PC-3 (cell line): ENCODE data around the gene KRT3. TPM values are rescaled to one million over a fixed set of nuclear protein-coding genes. Genes with fewer than 3 reads are reported as not detected.
A peak's percentile ranks its signal among the peaks of the same experiment; 100 is the strongest.

ENCODE experiments used
- ATAC-seq: fragments of 200-7000 bp; cut with Tn5 transposase; 2 replicates; pipeline ENCODE4 v1.9.1; 2020; ENCODE audit warnings: mild to moderate bottlenecking, moderate library complexity
- BruUV-seq: library from RNA; stranded (reverse); fragments of 400-500 nt; replicated peaks from 2 replicates; lab custom pipeline; 2021; lab: Mats Ljungman, UMichigan
- CTCF ChIA-PET: fragments of 300-600 bp; sonication (Branson Sonifier 250); formaldehyde crosslinking; loops from one replicate; lab custom pipeline; 2022; ENCODE audit warnings: antibody characterized with exemption; lab: Charles Lee
- POLR2A ChIA-PET: fragments of 300-600 bp; sonication (Branson Sonifier 250); formaldehyde crosslinking; loops from one replicate; lab custom pipeline; 2022; ENCODE audit warnings: antibody characterized with exemption; ENCODE audit not compliant: unreplicated experiment; lab: Charles Lee
- DNase-seq: peaks from one replicate; pipeline ENCODE4 v3.0.0-alpha.2; 2015
- H2AFZ ChIP-seq: fragments of 300-600 bp; sonication (generic); 2 replicates; pipeline ENCODE4 v1.6.0; 2016; ENCODE audit warnings: antibody characterized with exemption, low read length
- H3F3A ChIP-seq: fragments of 300-600 bp; sonication (generic); one replicate; pipeline ENCODE4 v1.6.0; 2017; ENCODE audit warnings: antibody characterized with exemption, low read length, control low read depth, mild to moderate bottlenecking; ENCODE audit not compliant: unreplicated experiment
- H3K27ac ChIP-seq: fragments of 300-600 bp; sonication (generic); 2 replicates; pipeline ENCODE4 v1.5.1; 2016; ENCODE audit warnings: mild to moderate bottlenecking, low read length
- H3K27me3 ChIP-seq: fragments of 300-600 bp; sonication (generic); 2 replicates; pipeline ENCODE4 v1.6.1; 2016; ENCODE audit warnings: low read length, mixed read lengths
- H3K36me3 ChIP-seq: fragments of 300-600 bp; sonication (generic); 2 replicates; pipeline ENCODE4 v1.6.1; 2016; ENCODE audit warnings: low read depth, mixed run types, low read length, mixed read lengths
- H3K4me1 ChIP-seq: fragments of 300-600 bp; sonication (generic); 2 replicates; pipeline ENCODE4 v1.5.1; 2016; ENCODE audit warnings: low read length; ENCODE audit not compliant: insufficient read depth
- H3K4me2 ChIP-seq: fragments of 300-600 bp; sonication (generic); 2 replicates; pipeline ENCODE4 v1.6.0; 2016; ENCODE audit warnings: low read length
- H3K4me3 ChIP-seq: fragments of 300-600 bp; sonication (generic); 2 replicates; pipeline ENCODE4 v1.5.1; 2016; ENCODE audit warnings: mild to moderate bottlenecking, low read length, mixed read lengths
- H3K79me2 ChIP-seq: fragments of 300-600 bp; sonication (generic); 2 replicates; pipeline ENCODE4 v1.6.1; 2017; ENCODE audit warnings: low read length, mixed read lengths
- H3K9ac ChIP-seq: fragments of 300-600 bp; sonication (generic); 2 replicates; pipeline ENCODE4 v1.6.0; 2016; ENCODE audit warnings: mild to moderate bottlenecking, low read length
- H3K9me2 ChIP-seq: fragments of 300-600 bp; sonication (generic); replicated peaks from 2 replicates; pipeline ENCODE4 v1.6.1; 2016; ENCODE audit warnings: mixed run types, low read length, mixed read lengths
- H3K9me3 ChIP-seq: fragments of 300-600 bp; sonication (generic); 2 replicates; pipeline ENCODE4 v1.6.1; 2016; ENCODE audit warnings: low read length, mixed read lengths
- H4K20me1 ChIP-seq: fragments of 300-600 bp; sonication (generic); 2 replicates; pipeline ENCODE4 v1.6.1; 2016; ENCODE audit warnings: low read length, mixed read lengths
- CTCF ChIP-seq: fragments of 300-600 bp; sonication (generic); conservative IDR thresholded peaks from 2 replicates; pipeline ENCODE4 v1.5.1; 2017; ENCODE audit warnings: antibody characterized with exemption, low read depth, mild to moderate bottlenecking, low read length
- EZH2 ChIP-seq: fragments of 300-600 bp; sonication (generic); IDR thresholded peaks from one replicate; pipeline ENCODE4 v1.6.1; 2017; ENCODE audit warnings: antibody characterized with exemption, mild to moderate bottlenecking, low read length; ENCODE audit not compliant: unreplicated experiment
- EZH2phosphoT487 ChIP-seq: fragments of 300-600 bp; sonication (generic); IDR thresholded peaks from 2 replicates; pipeline ENCODE4 v1.6.1; 2018; ENCODE audit warnings: mild to moderate bottlenecking, antibody characterized with exemption, low read length, borderline replicate concordance
- intact Hi-C: fragments of 100-400 bp; cut with micrococcal nuclease; formaldehyde crosslinking; loops from 2 replicates; pipeline ENCODE4 v1.9.0; 2023
- total RNA-seq: library from RNA; depleted of rRNA; stranded (reverse); fragments of >200 nt; gene quantifications from 2 replicates; pipeline ENCODE4 v1.2.3, GENCODE V29; 2014

KRT3 gene
- total RNA-seq, 1 experiment from 2014 or later = 0.33 TPM

- DNase-seq (no peak), ATAC-seq (no peak)
- intact Hi-C loops = no loop called here
- Histone ChIP-seq H4K20me1 (no peaks in the 10 kb centered on the region), H3K9me3 (no peaks in the 10 kb centered on the region), H3K79me2 (no peaks in the 10 kb centered on the region), H3F3A (no peaks in the 10 kb centered on the region), H2AFZ (no peak overlapping the region), H3K27me3 (peaks cover 13% of the 10 kb centered on the region), H3K36me3 (no peaks in the 10 kb centered on the region), H3K9ac (no peak overlapping the region), H3K9me2 (no peaks in the 10 kb centered on the region), H3K27ac (no peak overlapping the region), H3K4me1 (no peaks in the 10 kb centered on the region; the same call in 1 of the 2 replicates), H3K4me2 (no peak overlapping the region), H3K4me3 (no peak overlapping the region)
- BruUV-seq = no TSS peak
- ChIA-PET CTCF (no interaction called here), POLR2A (no interaction called here)
- TF ChIP-seq EZH2 (no peak), CTCF (no peak), EZH2phosphoT487 (no peak)
Measured at GRCh38 chr12:52771088-52771487, 24.8 kb downstream of the KRT3 start.

- intact Hi-C loops = no loop called here
- Histone ChIP-seq H3K4me2 (no peak overlapping the region), H3K27me3 (peaks cover 8% of the 10 kb centered on the region; the same call in 1 of the 2 replicates), H3K9me2 (no peaks in the 10 kb centered on the region), H3K9ac (no peak overlapping the region), H3K9me3 (no peaks in the 10 kb centered on the region), H3K4me1 (no peaks in the 10 kb centered on the region; the same call in 1 of the 2 replicates), H3K4me3 (no peak overlapping the region), H3F3A (no peaks in the 10 kb centered on the region), H4K20me1 (no peaks in the 10 kb centered on the region), H2AFZ (no peak overlapping the region), H3K27ac (no peak overlapping the region), H3K36me3 (no peaks in the 10 kb centered on the region), H3K79me2 (no peaks in the 10 kb centered on the region)
- BruUV-seq = no TSS peak
- ChIA-PET CTCF (no interaction called here), POLR2A (no interaction called here)
- ATAC-seq (no peak), DNase-seq (no peak)
- TF ChIP-seq EZH2 (no peak), EZH2phosphoT487 (no peak)
Measured at GRCh38 chr12:52769946-52770345, 26.0 kb downstream of the KRT3 start.

GRCh38 chr12:52769354-52769753, 26.6 kb downstream of the KRT3 start:
- no peak for ATAC-seq
- no peak for TF ChIP-seq CTCF
- no peak for TF ChIP-seq EZH2
- TF ChIP-seq EZH2phosphoT487 = no peak
- H3K79me2 ChIP-seq = no peaks in the 10 kb centered on the region
- H3K9ac ChIP-seq = no peak overlapping the region
- intact Hi-C loops = no loop called here
- no peaks in the 10 kb centered on the region for H3K36me3 ChIP-seq
- ChIA-PET POLR2A (no interaction called here), CTCF (no interaction called here)
- no peak overlapping the region for H3K27ac ChIP-seq
- peaks cover 8% of the 10 kb centered on the region; the same call in 1 of the 2 replicates for H3K27me3 ChIP-seq
- peak; percentile 19 for DNase-seq
- H3F3A ChIP-seq = no peaks in the 10 kb centered on the region
- no peaks in the 10 kb centered on the region for H3K9me3 ChIP-seq
- no peak overlapping the region for H2AFZ ChIP-seq
- no peaks in the 10 kb centered on the region; the same call in 1 of the 2 replicates for H3K4me1 ChIP-seq
- no TSS peak for BruUV-seq
- H3K4me3 ChIP-seq = no peak overlapping the region
- H3K9me2 ChIP-seq = no peaks in the 10 kb centered on the region
- no peak overlapping the region for H3K4me2 ChIP-seq
- no peaks in the 10 kb centered on the region for H4K20me1 ChIP-seq
